GM18870 (cell line): ENCODE results near the gene ASB5.
"Not testable (repeated sequence)": the region's sequence is repeated elsewhere in the genome, so short reads cannot be mapped to it uniquely, and the experiment has no call there.

Experiments used
- ATAC-seq: cut with Tn5 transposase; IDR thresholded peaks from one replicate; pipeline ENCODE4 v1.9.1; 2021; ENCODE audit warnings: moderate library complexity; ENCODE audit not compliant: unreplicated experiment

Gene ASB5

GRCh38 chr4:176226736-176227135 lies 42.3 kb downstream of the ASB5 start:
- no peak for ATAC-seq

DNA sequence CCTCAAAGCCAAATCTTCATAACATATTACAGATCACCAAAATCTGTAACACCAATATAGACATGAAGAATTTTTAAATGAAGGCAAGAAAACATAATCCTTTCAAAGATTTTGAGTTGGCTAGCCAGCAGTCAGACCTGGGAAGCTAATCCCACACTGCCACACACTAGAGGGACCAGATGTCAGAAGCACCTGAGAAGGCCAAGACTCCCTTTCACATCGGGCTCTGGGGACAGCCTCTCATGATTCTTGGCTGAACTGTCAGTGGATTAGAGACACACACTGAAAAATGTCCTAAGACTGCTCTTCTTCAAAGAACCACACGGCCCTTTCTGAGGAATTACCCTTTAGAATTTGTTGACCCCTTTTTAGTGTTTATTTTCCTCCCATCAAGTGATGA lies 45.5 kb downstream of the ASB5 start:
- ATAC-seq = no peak

DNA sequence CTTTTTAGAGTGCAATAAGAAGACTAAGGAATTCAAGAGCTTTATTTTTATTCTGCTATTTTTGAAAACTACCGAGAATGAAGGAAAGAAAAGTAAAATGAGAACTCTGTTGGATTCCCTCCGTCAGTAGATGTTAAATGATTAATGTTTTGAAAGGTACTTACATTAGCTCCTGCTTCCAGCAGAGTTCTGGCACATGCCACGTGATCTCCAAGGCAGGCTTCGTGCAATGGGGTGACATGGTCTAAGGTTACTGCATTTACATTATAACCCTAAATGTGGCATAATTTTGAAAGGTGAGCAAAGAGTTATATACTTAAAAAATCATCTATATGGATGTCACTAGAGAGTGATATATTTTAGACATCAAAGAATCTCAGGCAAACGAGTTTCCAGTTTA lies 46.9 kb downstream of the ASB5 start:
- no peak for ATAC-seq

DNA sequence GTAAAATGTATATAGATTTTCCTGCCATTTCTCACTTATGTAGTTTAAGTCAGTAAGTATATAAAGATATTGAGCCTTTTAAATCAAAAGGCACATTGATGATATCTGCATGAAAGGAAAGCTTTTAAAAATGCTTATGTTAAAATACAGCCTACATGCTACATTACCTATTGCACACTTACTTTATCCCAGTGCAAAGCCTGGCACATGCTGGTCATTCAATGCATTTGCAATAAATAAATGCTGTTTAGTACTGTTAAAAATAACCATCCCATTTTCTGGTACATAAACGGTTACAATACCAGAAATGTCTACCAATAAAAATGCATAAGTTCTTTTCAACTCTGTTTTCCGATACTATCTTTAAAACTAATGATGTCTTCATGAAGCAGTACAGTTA lies 51.5 kb downstream of the ASB5 start:
- ATAC-seq = no peak

DNA sequence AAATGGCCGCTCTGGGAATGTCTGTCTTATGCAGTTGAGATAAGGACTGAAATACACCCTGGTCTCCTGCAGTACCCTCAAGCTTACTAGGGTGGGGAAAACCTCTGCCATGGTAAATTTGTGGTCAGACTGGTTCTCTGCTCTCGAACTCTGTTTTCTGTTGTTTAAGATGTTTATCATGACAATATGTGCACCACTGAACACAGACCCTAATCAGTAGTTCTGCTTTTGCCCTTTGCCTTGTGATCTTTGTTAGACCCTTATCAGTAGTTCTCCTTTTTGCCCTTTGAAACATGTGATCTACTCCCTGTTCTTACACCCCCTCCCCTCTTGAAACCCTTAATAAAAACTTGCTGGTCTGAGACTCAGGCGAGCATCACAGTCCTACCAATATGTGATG lies 56.7 kb downstream of the ASB5 start:
- ATAC-seq = not testable (repeated sequence)

DNA sequence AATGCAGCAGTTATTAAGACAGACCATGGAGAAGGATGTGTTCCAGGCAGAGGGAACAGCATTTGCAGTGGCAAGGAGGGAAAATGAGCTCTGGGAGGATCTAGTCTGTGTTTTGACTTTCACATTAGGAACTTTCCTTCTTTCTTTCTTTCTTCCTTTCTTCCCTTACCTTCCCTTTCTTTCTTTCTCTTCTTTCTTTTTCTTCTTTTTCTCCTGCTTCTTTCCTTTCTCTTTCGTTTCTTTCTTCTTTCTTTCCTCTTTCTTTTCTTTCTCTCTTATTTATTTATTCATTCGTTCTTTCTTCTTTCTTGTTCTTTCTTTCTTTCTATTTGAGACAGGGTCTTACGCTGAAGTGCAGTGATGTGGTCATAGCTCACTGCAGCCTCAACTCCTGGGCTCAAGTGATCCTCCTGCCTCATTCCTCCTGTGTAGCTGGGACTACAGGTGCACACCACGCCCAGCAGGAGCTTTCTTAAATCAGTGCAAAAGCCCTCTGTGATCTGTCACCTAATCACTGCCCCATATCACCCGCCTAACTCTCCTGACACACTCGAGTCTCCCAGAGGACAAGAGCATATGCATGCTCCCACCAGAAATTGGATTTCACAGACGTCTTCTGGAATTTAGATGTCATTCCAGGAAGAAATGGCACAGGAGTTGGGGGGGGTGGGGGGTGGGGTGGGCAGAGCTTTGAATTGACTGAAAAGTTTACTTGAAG lies 58.3 kb downstream of the ASB5 start:
- no peak for ATAC-seq

GRCh38 chr4:176210101-176210500 lies 58.9 kb downstream of the ASB5 start:
- ATAC-seq = no peak

- ATAC-seq = no peak
These were observed 59.5 kb downstream of the ASB5 start for GRCh38 chr4:176209535-176209934.

GRCh38 chr4:176207839-176208238 lies 61.2 kb downstream of the ASB5 start:
- no peak for ATAC-seq

DNA sequence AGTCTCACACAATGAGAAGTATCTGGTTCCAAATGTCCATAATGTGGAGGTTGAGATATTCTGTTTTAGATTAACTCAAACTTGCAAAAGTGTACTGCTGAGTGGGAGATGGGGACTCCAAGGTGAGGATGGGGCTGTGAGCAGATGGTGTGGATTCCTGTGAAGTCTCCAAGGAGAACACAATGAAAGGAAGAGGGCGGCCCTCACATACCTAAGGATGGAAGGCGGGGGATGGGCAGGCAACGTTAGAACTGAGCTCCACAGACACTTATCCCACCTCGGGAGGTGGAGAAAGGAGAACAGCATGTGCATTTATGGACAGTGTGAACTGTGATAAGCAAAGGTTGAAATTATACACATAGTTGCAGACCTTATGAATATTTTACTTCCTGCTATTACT lies 63.7 kb downstream of the ASB5 start:
- no peak for ATAC-seq

GRCh38 chr4:176198316-176198903 lies 70.6 kb downstream of the ASB5 start:
- ATAC-seq = no peak

GRCh38 chr4:176195184-176195978 lies 73.6 kb downstream of the ASB5 start, which contains the start of gene SPATA4:
TSS of gene SPATA4 (minus strand) at chr4:176195585. CDS start at chr4:176195562, 23 bp downstream.
- peak; percentile 98 for ATAC-seq

GRCh38 chr4:176193938-176194337 lies 75.1 kb downstream of the ASB5 start:
- no peak for ATAC-seq

- ATAC-seq = no peak
These were observed 75.9 kb downstream of the ASB5 start for GRCh38 chr4:176193126-176193525.

GRCh38 chr4:176191974-176192373 lies 77.0 kb downstream of the ASB5 start:
- no peak for ATAC-seq

GRCh38 chr4:176189891-176190795 lies 78.9 kb downstream of the ASB5 start:
- ATAC-seq = no peak

GRCh38 chr4:176188654-176189053 lies 80.4 kb downstream of the ASB5 start:
- ATAC-seq = no peak

- no peak for ATAC-seq
These were observed 81.4 kb downstream of the ASB5 start for GRCh38 chr4:176187624-176188023.

DNA sequence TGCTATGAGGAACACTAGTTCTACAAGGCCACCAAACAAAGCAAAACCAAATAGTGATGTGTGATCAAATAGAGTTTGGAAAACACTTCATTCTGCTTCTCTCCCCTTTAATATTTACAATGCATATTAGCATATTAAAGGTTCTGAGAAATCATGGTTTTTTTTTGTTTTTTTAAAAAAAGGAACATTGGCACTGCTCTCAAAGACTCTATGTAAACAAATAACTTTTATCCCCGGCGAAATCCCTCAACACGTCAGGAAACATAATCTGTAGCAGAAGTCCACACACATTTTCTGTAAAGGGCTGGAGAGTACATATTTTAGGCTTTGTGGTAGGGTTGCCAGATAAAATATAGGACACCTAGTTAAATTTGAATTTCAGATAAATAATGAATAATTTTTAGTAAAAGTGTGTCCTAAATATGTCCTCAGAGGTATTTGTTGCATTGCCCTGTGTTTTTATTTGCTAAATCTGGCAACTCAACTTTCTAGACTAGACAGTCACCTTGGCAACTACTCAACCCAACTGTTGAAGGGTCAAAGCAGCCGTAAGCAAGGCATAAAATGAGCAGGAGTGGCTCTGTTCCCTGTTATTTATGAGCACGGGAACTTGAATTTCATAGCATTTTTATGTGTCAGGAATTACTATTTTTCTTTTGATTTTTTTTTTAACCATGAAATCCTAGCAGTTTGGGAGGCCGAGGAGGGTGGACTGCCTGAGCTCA lies 82.2 kb downstream of the ASB5 start:
- ATAC-seq = no peak

DNA sequence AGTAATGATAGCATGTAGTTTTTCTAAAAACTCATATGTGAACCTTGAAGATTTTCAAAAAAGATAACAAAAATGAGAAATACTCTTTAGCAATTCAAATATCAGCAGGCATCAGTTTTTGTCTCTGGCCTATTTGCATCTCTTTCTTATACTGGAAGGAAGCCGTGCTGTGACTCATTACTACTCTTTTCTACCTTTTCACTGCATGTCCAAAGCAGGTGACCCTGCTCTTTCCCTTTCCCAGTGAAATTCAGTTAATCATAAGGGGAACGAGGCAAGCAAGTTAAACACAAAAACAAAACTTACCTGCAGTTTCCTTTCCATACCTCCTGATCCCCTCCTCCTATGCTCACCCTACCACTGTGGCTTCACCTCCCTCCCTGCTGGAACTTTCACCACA lies 83.0 kb downstream of the ASB5 start:
- ATAC-seq = no peak
